GM20431 (cell line): ENCODE measurements around the gene RASGRF1.

Source experiments
- in situ Hi-C: fragments of 300-500 bp; cut with MseI, MboI; formaldehyde crosslinking; loops from one replicate; pipeline ENCODE4 v1.15.0; 2020; ENCODE audit warnings: low sequenced_read_pairs; ENCODE audit not compliant: unreplicated experiment

Gene RASGRF1

GRCh38 chr15:79067969-79068368 lies 22.6 kb downstream of the RASGRF1 start:
- in situ Hi-C loops = no loop called here

GRCh38 chr15:79067072-79067833 lies 23.3 kb downstream of the RASGRF1 start:
- in situ Hi-C loops = no loop called here

DNA sequence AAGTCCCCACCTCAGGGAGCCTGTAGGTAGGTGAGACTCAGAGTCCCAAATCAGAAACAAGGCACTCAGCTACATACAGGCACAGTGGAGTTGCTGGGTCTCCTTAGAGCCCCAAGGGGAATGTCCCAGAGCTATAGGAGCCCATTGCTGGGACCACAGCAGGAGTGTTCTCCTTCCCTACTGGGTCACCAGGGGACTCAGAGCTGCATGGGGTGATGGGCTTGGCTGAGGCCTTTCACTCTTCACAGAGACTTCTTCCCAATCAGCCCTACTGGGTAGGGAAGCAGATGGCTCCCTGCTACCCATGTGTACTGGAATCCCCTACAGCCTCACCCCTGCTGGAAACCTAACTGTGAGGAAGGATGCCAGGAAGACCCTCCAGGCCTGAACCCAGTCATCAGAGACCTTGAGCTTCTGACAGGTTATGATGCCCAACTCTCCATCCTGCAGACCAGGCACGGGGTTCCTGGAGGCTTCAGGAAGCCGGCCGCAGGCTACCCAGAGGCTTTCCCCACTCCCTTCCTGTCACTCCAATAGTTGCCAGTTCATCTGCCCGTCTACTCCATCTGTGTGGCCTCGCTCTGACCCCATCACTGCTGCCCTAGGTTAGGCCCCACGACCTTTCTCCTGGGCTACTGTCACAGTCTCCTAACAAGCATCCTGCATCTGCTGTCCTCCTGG lies 24.0 kb downstream of the RASGRF1 start:
- in situ Hi-C loops = no loop called here

- in situ Hi-C loops = no loop called here
Observed at GRCh38 chr15:79065706-79066376, 24.7 kb downstream of the RASGRF1 start.

DNA sequence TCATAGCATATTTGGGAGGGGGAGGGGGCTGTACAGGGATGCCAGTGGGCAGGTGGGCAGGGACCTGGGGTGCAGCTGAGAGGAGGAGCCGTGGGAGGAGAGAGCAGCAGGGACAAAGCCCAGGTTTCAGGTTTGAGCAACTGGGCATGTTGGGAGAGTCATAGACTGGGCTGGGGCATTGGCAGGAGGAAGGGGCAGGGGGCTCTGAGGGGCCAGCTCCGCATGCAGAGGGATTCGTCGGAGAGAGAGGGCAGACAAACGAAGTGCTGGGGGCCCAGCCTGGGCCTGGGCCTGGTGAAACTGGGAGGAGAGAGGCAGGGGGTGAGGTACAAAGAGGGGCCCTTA lies 25.2 kb downstream of the RASGRF1 start:
- in situ Hi-C loops = no loop called here

DNA sequence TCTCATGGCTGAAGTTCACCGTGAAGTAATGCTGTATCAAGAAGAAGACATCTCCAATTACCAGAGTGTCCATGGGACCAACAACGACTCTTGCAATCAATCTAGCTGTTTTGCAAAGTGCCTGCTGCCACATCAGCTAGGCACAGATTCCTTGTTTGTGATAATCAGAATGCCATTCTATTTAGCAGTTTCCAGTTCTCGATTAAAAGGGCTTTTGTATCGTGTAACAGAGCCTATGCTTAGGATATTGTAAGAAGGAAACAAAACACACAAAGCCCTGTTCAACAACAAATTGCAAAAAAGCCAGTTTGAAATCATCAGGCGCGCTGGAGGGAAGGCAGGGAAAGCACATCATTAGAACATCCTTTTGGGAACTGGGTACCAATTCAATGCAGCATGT lies 26.1 kb downstream of the RASGRF1 start:
- in situ Hi-C loops = no loop called here

- in situ Hi-C loops = no loop called here
Observed at GRCh38 chr15:79060175-79060574, 30.4 kb downstream of the RASGRF1 start.

DNA sequence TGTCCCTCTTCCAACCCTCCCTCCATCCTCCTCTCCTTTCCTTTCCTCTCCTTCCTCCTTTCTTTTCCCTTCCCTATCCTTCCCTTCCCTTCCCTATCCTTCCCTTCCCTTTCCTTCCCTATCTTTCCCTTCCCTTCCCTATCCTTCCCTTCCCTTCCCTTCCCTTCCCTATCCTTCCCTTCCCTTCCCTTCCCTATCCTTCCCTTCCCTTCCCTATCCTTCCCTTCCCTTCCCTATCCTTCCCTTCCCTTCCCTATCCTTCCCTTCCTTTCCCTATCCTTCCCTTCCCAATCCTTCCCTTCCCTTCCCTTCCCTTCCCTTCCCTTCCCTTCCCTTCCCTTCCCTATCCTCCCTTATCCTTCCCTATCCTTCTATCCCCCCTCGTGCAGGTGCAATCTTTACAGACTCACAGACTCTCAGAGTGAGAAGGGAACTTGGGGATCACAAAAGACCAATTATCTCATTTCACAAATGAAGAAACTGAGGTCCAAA lies 31.5 kb downstream of the RASGRF1 start:
- in situ Hi-C loops = no loop called here

GRCh38 chr15:79058260-79058850 lies 32.2 kb downstream of the RASGRF1 start:
- in situ Hi-C loops = no loop called here

DNA sequence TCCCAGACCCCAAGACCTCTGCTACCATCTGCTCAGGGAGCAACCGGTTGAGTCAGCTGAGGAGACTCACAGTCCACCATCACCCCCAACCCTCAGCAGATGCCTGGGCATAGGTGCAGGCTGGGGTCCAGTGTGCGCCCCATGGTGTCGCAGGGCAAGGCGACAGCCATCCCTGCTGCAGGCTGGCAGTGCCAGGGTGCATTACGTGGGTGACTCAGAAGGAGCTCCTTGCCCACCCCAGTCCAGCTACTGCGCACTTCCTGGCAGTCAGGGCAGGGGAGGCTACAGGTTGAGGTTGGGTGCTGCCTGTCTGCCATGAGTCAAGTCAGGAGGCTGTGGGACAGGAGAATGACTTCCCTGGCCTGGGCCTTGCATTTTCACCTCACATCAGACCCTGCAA lies 33.5 kb downstream of the RASGRF1 start:
- in situ Hi-C loops = no loop called here

DNA sequence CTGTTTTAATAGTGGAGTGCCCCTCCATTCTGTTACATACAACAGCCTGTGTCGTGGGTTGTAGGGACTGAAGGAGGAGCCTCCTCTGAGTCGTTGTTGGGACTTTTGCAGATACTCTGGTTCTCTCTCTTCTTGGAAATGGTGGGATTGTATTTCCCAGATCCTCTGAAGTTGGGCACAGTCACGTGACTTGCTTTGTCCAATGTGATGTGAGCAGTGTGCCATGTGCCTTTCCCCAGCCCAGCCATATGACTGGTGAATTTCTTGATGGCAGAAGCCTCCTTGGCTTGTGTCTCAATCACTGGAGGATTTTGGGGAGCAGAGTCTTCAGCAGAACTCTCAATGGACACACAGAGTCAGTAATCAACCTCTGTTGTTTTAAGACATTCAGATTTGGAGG lies 36.2 kb downstream of the RASGRF1 start:
- in situ Hi-C loops = no loop called here

GRCh38 chr15:79053894-79054293 lies 36.7 kb downstream of the RASGRF1 start:
- in situ Hi-C loops = no loop called here

GRCh38 chr15:79051941-79052731 lies 38.4 kb downstream of the RASGRF1 start:
- in situ Hi-C loops = no loop called here

- in situ Hi-C loops = no loop called here
Observed at GRCh38 chr15:79051029-79051428, 39.6 kb downstream of the RASGRF1 start.

- in situ Hi-C loops = no loop called here
Observed at GRCh38 chr15:79050341-79050740, 40.2 kb downstream of the RASGRF1 start.

- in situ Hi-C loops = no loop called here
Observed at GRCh38 chr15:79049416-79049815, 41.2 kb downstream of the RASGRF1 start.

- in situ Hi-C loops = no loop called here
Observed at GRCh38 chr15:79047676-79048439, 42.7 kb downstream of the RASGRF1 start.

DNA sequence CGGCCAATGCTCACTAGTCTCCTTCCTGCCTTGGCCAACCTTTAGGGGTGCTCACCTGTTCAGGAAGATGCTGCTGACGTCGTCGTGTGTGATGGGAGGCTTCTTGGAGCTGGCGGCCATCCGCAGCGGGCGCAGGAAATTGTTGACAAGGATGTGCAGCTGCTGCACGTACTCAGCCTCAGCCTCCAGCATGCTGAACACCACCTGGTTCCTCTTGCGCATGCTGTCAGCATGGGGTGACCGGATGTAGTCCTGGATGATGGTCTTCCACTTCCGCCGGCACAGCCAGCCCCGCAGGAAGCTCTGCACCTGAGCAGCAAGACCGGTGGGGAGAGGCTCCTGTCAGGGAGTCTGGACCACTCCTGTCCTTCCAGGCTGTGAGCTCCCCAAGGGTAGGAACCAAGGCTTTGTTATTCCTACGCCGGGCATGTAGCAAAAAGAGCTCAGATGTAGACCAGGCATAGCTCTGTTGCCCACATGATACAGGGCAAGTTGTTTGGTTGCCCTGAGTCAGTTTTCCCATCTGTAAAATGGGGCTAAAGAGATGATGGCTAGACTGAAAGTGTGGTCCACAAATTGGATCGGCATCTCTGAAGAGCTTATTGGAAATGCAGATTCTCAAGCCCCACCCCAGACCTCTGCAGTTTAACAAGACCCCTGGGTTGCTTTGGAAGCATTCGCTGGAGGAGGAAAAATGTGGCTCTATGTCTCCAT lies 43.7 kb downstream of the RASGRF1 start:
- in situ Hi-C loops = no loop called here

DNA sequence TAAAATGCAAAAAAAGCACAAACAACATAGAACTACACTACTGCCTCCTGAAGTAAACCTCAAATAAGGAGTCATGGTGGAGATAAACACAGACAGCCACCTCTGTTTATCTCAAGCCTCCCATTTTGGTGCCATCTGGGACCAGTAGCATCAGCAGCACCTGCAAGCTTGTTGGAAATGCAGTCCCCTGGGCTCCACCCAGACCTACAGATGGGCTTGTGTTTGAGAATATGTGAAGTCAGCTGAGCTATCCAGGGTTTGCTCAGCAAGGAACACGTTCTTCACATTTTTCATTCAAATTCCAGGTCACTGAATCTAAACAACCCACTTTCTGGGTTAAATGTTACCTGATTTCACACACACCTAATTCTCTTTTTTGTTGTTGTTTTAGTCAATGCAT lies 45.5 kb downstream of the RASGRF1 start:
- in situ Hi-C loops = no loop called here
